COLO668 (cell line): ENCODE results near the gene FAM162A.

Experiments used
- DNase-seq: peaks from one replicate; lab custom pipeline; 2025; ENCODE audit not compliant: unreplicated experiment; lab: John Stamatoyannopoulos, UW

The FAM162A gene

DNA sequence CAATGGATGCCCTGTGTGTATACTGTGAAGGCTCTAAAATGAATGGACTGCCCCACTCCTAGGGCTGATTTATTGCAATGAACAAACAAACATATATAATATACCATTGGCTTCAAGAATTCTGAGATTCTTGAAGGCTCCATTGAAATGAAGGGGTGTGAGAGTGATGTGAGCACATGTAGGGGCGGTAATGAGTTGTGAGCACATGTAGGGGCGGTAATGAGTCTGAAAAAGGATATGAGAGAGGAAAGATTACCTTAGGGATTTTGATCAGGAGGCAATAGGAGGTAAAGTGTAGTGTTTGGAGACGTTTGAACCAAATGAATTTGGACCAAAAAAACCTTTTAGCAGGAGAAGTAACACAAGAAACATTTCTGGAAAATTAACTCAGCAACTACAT, 3.7 kb downstream of the FAM162A start:
- no peak for DNase-seq

DNA sequence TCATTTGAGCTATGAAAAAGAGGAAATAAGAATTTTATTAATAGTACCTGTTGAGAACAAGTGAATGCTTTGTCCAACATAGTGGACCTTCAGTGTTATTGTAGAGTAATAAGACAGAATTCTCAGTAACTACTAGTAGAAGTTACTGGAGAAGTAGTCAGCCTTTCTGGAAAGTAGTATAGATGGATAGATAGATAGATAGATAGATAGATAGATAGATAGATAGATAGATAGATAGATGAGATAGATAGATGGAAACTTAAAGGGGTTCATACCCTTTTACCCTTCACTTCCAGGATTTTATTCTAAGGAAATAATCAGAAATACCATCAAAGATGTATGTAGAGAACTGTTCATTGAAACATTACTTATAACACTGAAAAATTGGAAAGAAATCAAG, 5.2 kb downstream of the FAM162A start:
- DNase-seq = no peak

- no peak for DNase-seq
Observed at GRCh38 chr3:122389892-122390291, 5.9 kb downstream of the FAM162A start.

- no peak for DNase-seq
Observed at GRCh38 chr3:122390665-122391064, 6.7 kb downstream of the FAM162A start.

- DNase-seq = no peak
Observed at GRCh38 chr3:122391681-122392446, 7.9 kb downstream of the FAM162A start.

DNA sequence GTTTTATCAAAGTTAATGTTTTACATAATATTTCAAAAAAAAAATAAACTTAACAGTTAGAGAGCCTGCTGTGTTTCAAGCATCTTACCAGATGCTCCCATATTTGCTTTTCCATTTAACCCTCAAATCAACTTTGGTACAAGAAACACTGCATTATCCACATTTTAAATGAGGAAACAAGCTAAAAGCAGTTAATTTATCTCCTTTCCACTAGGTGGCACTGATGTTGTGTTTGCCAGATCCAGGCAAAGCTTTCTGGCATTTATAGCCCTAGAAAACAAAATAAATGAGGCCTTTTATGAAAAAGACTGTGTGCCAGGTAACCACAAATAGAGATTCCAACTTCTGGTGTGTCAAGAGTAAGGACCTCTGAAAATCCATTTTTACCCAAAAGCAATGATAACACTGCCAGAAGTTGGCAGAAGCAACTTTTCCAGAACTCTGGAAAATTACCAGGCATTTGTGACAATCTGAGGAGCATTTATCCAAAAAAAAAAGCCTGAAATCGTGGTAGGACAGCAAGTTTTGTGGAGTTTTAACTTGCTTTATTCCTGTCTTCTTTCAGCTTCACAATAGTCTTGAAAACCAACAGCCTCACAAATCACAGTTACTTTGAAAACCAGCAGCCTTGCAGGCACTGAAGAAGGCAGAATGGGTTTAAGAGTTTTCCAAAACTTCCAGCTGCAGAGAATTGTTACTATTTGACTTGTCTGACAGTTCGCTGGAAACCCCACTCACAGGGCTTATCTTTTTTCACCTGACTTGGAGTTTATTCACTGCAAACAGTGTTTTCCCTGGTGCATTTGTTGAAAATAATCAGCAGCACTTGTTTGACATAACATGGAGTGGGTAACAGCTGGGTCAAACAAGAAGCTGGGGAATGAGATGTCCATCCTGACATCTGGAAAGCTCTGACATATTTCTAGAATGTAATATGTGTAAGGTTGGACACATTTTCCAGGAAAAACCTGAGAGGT, 9.2 kb downstream of the FAM162A start:
- no peak for DNase-seq

- no peak for DNase-seq
Observed at GRCh38 chr3:122394173-122394572, 10.2 kb downstream of the FAM162A start.

DNA sequence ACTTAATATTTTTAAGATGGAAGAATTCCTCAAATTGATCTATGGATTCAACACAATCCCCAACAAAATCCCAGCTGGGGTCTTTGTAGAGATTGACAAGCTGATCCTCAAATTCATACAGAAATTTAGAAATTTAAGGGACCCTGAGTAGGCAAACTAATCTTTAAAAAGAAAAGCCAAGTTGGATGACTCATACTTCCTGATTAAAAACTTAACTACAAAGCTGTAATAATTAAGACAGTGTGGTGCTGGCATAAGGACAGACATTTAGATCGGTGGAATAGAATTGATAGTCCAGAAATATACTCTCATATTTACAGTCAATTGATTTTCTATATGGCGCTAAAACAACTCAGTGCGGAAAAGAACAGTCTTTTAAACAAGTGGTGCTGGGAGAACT, 11.6 kb downstream of the FAM162A start:
- no peak for DNase-seq

DNA sequence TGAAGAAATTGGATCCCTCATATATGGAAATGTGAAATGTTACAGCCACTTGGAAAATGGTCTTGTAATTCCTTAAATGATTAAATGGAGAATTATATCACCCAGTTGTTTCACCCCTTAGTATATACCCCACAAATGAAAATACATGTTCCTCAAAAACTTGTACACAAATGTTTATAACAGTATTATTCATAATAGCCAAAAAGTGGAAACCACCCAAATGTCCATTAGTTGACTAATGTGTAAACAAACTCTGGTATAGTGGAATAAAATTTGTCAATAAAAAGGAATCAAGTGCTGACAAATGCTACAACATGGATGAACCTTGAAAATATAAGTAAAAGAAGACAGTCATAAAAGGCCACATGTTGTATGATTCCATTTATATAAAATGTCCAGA, 12.5 kb downstream of the FAM162A start:
- no peak for DNase-seq

DNA sequence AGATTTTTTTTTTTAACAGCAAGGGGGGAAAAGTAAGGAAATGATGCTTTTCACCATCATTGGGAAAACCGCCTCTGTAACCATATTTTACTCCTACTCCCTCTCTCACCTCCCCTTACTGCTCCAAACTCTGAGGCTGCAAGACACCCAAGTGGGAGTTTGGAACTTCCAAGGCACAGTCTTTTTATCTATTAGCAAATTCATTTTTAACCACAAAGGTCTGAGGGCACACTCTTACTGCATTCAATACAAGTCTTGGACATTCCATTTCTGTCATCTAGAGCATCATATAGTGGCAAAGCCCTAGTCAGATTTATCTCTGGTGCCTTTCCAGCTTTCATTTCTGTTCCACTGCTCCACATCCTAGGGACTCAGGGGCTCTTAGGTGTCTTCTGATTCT, 13.2 kb downstream of the FAM162A start:
- DNase-seq = no peak

DNA sequence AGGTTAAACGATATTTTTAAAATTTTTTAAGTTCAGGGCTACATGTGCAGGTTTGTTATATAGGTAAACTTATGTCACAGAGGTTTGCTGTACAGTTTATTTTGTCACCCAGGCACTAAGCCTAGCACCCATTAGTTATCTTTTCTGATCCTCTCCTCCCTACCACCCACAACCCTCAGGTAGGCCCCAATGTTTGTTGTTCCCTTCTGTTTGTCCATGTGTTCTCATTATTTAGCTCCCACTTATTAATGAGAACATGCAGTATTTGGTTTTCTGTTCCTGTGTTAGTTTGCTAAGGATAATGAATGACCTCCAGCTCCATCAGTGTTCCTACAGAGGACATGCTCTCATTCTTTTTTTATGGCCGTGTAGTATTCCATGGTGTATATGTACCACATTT, 14.9 kb downstream of the FAM162A start:
- no peak for DNase-seq

DNA sequence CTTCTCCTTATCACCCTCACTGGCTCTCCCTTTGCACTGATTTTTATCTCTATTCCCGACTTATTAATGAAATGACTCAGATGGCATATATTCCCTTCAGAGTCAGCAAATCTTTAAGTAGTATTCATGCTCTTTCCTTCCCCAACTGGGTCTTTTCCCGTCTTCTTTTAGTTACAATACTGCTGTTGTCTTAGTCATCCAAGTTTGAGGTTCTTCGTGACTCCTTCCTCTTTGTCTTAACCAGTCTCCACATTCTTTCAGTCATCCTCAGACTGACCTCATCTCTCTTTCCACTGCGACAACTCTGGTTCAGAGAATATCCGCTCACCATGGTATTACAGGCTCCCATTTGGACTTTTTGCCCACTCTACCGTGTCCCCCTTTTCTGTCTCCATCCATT, 19.5 kb downstream of the FAM162A start:
- no peak for DNase-seq

- DNase-seq = no peak
Observed at GRCh38 chr3:122405015-122405414, 21.0 kb downstream of the FAM162A start.

- no peak for DNase-seq
Observed at GRCh38 chr3:122406198-122406597, 22.2 kb downstream of the FAM162A start.

- DNase-seq = no peak
Observed at GRCh38 chr3:122407946-122408345, 24.0 kb downstream of the FAM162A start.

- DNase-seq = no peak
Observed at GRCh38 chr3:122409446-122409845, 25.5 kb downstream of the FAM162A start.

DNA sequence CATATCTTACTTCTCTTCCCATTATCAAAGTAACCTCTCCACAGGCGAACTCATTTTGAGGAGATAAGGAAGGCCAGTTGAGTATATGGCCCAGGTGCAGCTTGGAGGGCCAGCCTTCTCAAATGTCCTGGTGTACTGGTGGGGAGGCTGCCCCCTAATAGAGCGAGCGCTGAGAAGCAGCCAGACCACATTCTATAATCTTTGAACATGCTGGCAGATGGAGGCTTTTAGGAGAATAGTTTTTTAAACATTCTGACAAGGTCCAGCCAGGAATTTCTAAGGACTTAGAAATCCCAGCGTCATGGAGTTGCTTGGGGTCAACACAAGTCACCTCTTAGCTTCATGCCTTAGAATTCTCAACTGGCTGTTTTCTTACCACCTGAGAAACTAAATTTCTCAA, 26.1 kb downstream of the FAM162A start:
- no peak for DNase-seq

- no peak for DNase-seq
Observed at GRCh38 chr3:122410639-122411038, 26.7 kb downstream of the FAM162A start.

- DNase-seq = no peak
Observed at GRCh38 chr3:122414391-122414790, 30.4 kb downstream of the FAM162A start.

DNA sequence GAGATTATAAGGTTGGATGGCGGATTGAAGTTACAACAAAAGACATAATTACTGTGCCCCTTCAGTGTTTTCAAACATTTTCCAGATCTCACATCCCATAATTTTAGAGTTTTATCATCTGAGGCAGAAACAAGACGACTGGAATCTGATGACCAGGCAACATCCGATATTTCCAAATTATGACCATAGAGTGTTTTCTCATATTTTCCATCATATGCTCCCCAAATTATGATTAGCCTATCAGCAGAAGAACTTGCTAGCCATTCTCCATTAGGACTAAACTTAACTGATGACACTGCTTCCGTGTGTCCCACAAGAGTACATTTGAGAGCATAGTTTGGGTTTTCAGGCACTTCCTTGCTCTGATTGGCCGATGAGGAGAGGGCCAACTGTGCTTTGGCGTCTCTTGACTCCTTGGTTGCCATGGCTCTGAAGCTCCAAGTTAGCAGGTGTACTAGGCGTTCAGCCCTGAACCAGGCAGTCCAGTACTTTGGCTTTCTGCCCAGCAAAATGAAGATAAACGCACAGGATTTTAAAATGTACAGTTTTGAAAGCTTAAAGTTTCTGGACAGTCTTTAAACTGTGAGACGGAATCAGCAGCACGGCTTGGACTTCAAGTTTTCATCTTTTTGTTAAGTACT, 31.2 kb downstream of the FAM162A start:
- no peak for DNase-seq

DNA sequence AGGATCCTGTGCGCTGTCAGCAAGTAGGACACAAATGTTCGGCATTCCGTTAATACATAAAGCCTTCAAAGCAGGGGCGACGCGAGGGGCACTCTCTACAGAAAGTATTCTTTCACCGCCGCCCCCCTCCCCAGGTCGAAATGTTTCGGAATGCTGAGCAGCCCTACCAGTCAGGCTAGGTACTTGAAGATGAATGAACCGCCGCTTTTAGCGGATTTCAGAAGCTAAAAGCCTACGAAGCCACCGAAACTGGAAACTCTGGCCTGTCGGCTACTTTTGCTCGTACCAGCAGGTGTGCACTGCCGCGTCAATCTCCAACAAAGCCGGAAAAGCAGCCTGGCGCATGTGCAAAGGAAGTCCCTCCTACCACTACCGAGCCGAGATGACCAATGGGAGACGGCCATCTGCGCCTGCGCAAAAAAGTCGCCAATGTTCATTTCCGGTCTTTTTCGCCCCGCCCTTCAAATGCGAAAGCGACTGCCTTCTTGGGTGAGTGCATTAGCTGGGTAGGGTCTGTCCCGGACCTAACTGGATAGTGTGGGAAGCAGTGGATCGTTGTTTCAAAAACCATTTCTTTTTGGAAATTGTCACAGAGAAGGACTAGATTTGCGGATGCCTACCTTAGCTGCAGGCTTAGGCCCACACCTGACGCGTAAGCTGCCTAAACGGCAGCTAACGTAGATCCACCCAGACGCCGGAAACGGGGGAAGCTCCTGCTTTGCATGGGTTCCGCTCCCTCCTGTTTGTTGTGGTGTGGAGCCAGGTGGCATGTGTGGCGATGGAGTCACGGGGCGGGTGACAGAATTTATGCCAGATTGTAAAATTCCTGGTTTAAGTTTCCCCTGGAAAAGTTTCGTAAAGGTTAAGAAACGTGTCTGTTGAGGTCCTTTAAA, 32.0 kb downstream of the FAM162A start, which contains the start of gene WDR5B:
Gene WDR5B, minus strand, starts transcription at position 301 of the 893 bp plus-strand sequence. CDS start 534 bp downstream, outside the sequence.
- DNase-seq = no peak
